ENCODE data around the gene SYNRG. TPM values are rescaled to one million over a fixed set of nuclear protein-coding genes. Genes with fewer than 3 reads are reported as not detected.

Gene SYNRG
- polyA plus RNA-seq, 2 of the 4 experiments (the other 2 are of a cell fraction), result 13.1 to 17.4 TPM

- ATAC-seq (no peak), FAIRE-seq (no peak), DNase-seq (ENCODE audit: low read depth in 1 of 2, low spot score in 1 of 2) (no peak)
- Histone ChIP-seq H3K27ac (no peak overlapping the region), H3K4me1 (peaks cover 20% of the 10 kb centered on the region; the same call in 1 of the 3 replicates), H3K4me2 (no peak overlapping the region), H3K9me3 (no peaks in the 10 kb centered on the region), H3K4me3 (no peak overlapping the region)
- 94% methylated on average over 7 of the region's 7 CpGs for WGBS (ENCODE audit: missing lambda C conversion rate)
- ChIA-PET POLR2A (no interaction called here), CTCF (interaction anchor here (1.6 to 2.5 kb wide), 3 partner anchors 10 to 79 kb away, joined by 3 to 6 read pairs (median 5); no protein-coding TSS in a partner anchor)
- TF ChIP-seq MAFK (IDR thresholded peaks at IDR 0.05; ENCODE audit: partially characterized antibody) (no peak), CEBPB (IDR thresholded peaks at IDR 0.05) (peak; percentile 55 to 78; a peak in 3 of 4 replicates)
Measured at GRCh38 chr17:37605813-37606505, 3.3 kb downstream of the SYNRG start.

- no peak overlapping the region for H3K27ac ChIP-seq
- DNase-seq (ENCODE audit: low read depth in 1 of 2, low spot score in 1 of 2) (no peak), FAIRE-seq (no peak), ATAC-seq (no peak)
- H3K4me2 ChIP-seq, result no peak overlapping the region
- 89% methylated on average over 4 of the region's 4 CpGs for WGBS (ENCODE audit: missing lambda C conversion rate)
- ChIA-PET POLR2A (no interaction called here), CTCF (interaction anchor here (1.6 to 2.5 kb wide), 3 partner anchors 14 to 78 kb away, joined by 4 to 6 read pairs (median 5); no protein-coding TSS in a partner anchor)
- no peaks in the 10 kb centered on the region for H3K9me3 ChIP-seq
- peaks cover 19% of the 10 kb centered on the region; the same call in 1 of the 3 replicates for H3K4me1 ChIP-seq
- H3K4me3 ChIP-seq, result no peak overlapping the region
- no peak for TF ChIP-seq PBX3 (IDR thresholded peaks at IDR 0.05)
- TF ChIP-seq RFX5 (IDR thresholded peaks at IDR 0.05), result no peak
- TF ChIP-seq SREBF2 (IDR thresholded peaks at IDR 0.05), result no peak
- TF ChIP-seq HEYL (CRISPR knock-in tag; IDR thresholded peaks at IDR 0.05), result no peak
- TF ChIP-seq ZFP36 (IDR thresholded peaks at IDR 0.05; ENCODE audit: borderline replicate concordance, partially characterized antibody), result no peak
- no peak for TF ChIP-seq TP53 (CRISPR knock-in tag; IDR thresholded peaks at IDR 0.05)
- no peak for TF ChIP-seq POLR2A (IDR thresholded peaks at IDR 0.05; ENCODE audit: low read length)
- no peak for TF ChIP-seq CHD4 (IDR thresholded peaks at IDR 0.05; ENCODE audit: borderline replicate concordance)
- no peak for TF ChIP-seq ELK1 (IDR thresholded peaks at IDR 0.05; ENCODE audit: low read depth, low read length)
- TF ChIP-seq GATA3 (IDR thresholded peaks at IDR 0.05; ENCODE audit: borderline replicate concordance), result no peak
- TF ChIP-seq ESRRA (IDR thresholded peaks at IDR 0.05; ENCODE audit: borderline replicate concordance, low read length), result no peak
- TF ChIP-seq MAZ (IDR thresholded peaks at IDR 0.05; ENCODE audit: borderline replicate concordance, low read depth, low read length), result no peak
- TF ChIP-seq POLR2AphosphoS2 (conservative IDR thresholded peaks at IDR 0.05; ENCODE audit: low read length), result no peak
- TF ChIP-seq E2F6 (IDR thresholded peaks at IDR 0.05; ENCODE audit: borderline replicate concordance, low read depth), result no peak
- no peak for TF ChIP-seq RNF2 (IDR thresholded peaks at IDR 0.05; ENCODE audit: borderline replicate concordance, low read depth)
Measured at GRCh38 chr17:37605081-37605480, 4.1 kb downstream of the SYNRG start.

GRCh38 chr17:37604556-37604955 lies 4.7 kb downstream of the SYNRG start:
- H3K4me1 ChIP-seq, result peaks cover 15% of the 10 kb centered on the region; the same call in 1 of the 3 replicates
- ChIA-PET POLR2A (no interaction called here), CTCF (interaction anchor here (1.4 to 2.5 kb wide), 4 partner anchors 14 to 77 kb away, joined by 3 to 6 read pairs (median 4); no protein-coding TSS in a partner anchor)
- H3K4me3 ChIP-seq, result no peak overlapping the region
- no peak overlapping the region for H3K4me2 ChIP-seq
- DNase-seq (ENCODE audit: low read depth in 1 of 2, low spot score in 1 of 2) (no peak), ATAC-seq (no peak), FAIRE-seq (no peak)
- WGBS (ENCODE audit: missing lambda C conversion rate), result 92% methylated on average over 6 of the region's 6 CpGs
- no peaks in the 10 kb centered on the region for H3K9me3 ChIP-seq
- H3K27ac ChIP-seq, result no peak overlapping the region
- TF ChIP-seq PHF8 (IDR thresholded peaks at IDR 0.05; ENCODE audit: borderline replicate concordance, low read depth), result no peak
- no peak for TF ChIP-seq ZC3H11A (IDR thresholded peaks at IDR 0.05)
- no peak for TF ChIP-seq E2F6 (IDR thresholded peaks at IDR 0.05; ENCODE audit: borderline replicate concordance, low read depth)
- no peak for TF ChIP-seq POLR2AphosphoS2 (conservative IDR thresholded peaks at IDR 0.05; ENCODE audit: low read length)
- TF ChIP-seq JUNB (IDR thresholded peaks at IDR 0.05), result no peak
- TF ChIP-seq CHD2 (IDR thresholded peaks at IDR 0.05; ENCODE audit: low read length, partially characterized antibody), result no peak

Measured in A549 (cell line).